Stimulated activated CD4-positive, alpha-beta T cell treated with anti-CD3 and anti-CD28 coated beads, TNF-alpha, amount 100 ng/mL, for 1 hour (primary cell): ENCODE results near the gene HELZ.
"Not testable (repeated sequence)": the region's sequence is repeated elsewhere in the genome, so short reads cannot be mapped to it uniquely, and the experiment has no call there.

Source experiments
- DNase-seq, 3 donors: peaks; one replicate each; pipeline ENCODE4 v3.0.0-alpha.2; 2020; ENCODE audit warnings: low read depth in 3 of 3, low spot score in 1 of 3

HELZ gene

GRCh38 chr17:67229109-67229955, 15.7 kb downstream of the HELZ start:
- DNase-seq, result no peak

- no peak for DNase-seq
Measured at GRCh38 chr17:67227488-67227887, 17.5 kb downstream of the HELZ start.

GRCh38 chr17:67225316-67225715, 19.7 kb downstream of the HELZ start:
- DNase-seq, result no peak

- no peak for DNase-seq
Measured at GRCh38 chr17:67224736-67225135, 20.3 kb downstream of the HELZ start.

- no peak for DNase-seq
Measured at GRCh38 chr17:67223924-67224323, 21.1 kb downstream of the HELZ start.

- DNase-seq, result no peak
Measured at GRCh38 chr17:67221062-67221998, 23.7 kb downstream of the HELZ start.

GRCh38 chr17:67218385-67218950, 26.5 kb downstream of the HELZ start:
- DNase-seq, result no peak

- DNase-seq, result no peak
Measured at GRCh38 chr17:67217446-67217845, 27.6 kb downstream of the HELZ start.

- DNase-seq, result no peak
Measured at GRCh38 chr17:67216578-67217320, 28.2 kb downstream of the HELZ start.

GRCh38 chr17:67215991-67216421, 29.0 kb downstream of the HELZ start:
- no peak for DNase-seq

GRCh38 chr17:67212714-67213417, 32.1 kb downstream of the HELZ start:
- no peak for DNase-seq

- no peak for DNase-seq
Measured at GRCh38 chr17:67212231-67212630, 32.8 kb downstream of the HELZ start.

GRCh38 chr17:67211742-67212141, 33.3 kb downstream of the HELZ start:
- DNase-seq, result no peak

GRCh38 chr17:67210915-67211314, 34.1 kb downstream of the HELZ start:
- DNase-seq, result no peak

GRCh38 chr17:67208232-67208631, 36.8 kb downstream of the HELZ start:
- DNase-seq, result no peak

- no peak for DNase-seq
Measured at GRCh38 chr17:67203818-67204217, 41.2 kb downstream of the HELZ start.

GRCh38 chr17:67202503-67202902, 42.5 kb downstream of the HELZ start:
- no peak for DNase-seq

- no peak for DNase-seq
Measured at GRCh38 chr17:67200727-67201301, 44.2 kb downstream of the HELZ start.

- no peak for DNase-seq
Measured at GRCh38 chr17:67198131-67198530, 46.9 kb downstream of the HELZ start.

- not testable (repeated sequence) for DNase-seq
Measured at GRCh38 chr17:67197023-67197422, 48.0 kb downstream of the HELZ start.
